ENCODE data around the gene TIMP2. TPM values are rescaled to one million over a fixed set of nuclear protein-coding genes. Genes with fewer than 3 reads are reported as not detected.
A peak's percentile ranks its signal among the peaks of the same experiment; 100 is the strongest.

The TIMP2 gene
- total and polyA plus RNA-seq, 2 of the 4 experiments (the other 2 are of a cell fraction) = 43.9 to 416 TPM

GRCh38 chr17:78882540-78883088, 42.6 kb downstream of the TIMP2 start:
- 88% methylated on average over 5 of the region's 14 CpGs; no CpG with 5 or more reads in 1 of the 2 experiments for WGBS, 2 experiments (ENCODE audit: extremely low coverage in 2 of 2, insufficient read length in 1 of 2)
- no peak for DNase-seq
- Histone ChIP-seq H3K79me1 (ENCODE audit: low read depth in 1 of 2, low read length in 2 of 2) (peaks cover 33 to 88% of the 10 kb centered on the region in 2 experiments), H2AFZ (replicated peaks; ENCODE audit: low read length, poor library complexity) (peak overlapping the region; percentile 84), H3K9me1 (ENCODE audit: insufficient read depth, low read length) (peaks cover 46% of the 10 kb centered on the region), H3K27ac (ENCODE audit: insufficient read depth, low read length) (peak overlapping the region; percentile 86), H2BK5ac (ENCODE audit: low read depth, low read length, poor library complexity, severe bottlenecking) (peak overlapping the region; percentile 99), H2BK120ac (ENCODE audit: low read depth, low read length) (peak overlapping the region; percentile 98), H3K9me3 (ENCODE audit: control insufficient read depth, insufficient read depth, low read length) (no peaks in the 10 kb centered on the region), H2BK20ac (ENCODE audit: low read depth, low read length) (peak overlapping the region; percentile 90), H3K27me3 (ENCODE audit: control insufficient read depth, insufficient read depth, low read length) (no peaks in the 10 kb centered on the region), H3K56ac (ENCODE audit: extremely low read depth, insufficient read depth, low read length) (peak overlapping the region; percentile 86), H4K8ac (ENCODE audit: low read depth in 2 of 2, low read length in 2 of 2) (peak overlapping the region; percentile 77 to 92), H4K5ac (ENCODE audit: low read depth, low read length) (peak overlapping the region; percentile 56), H3K4me2 (ENCODE audit: low read depth, low read length) (no peak overlapping the region), H2AK5ac (ENCODE audit: low read depth, low read length) (peak overlapping the region; percentile 98), H3K4ac (ENCODE audit: low read depth, low read length) (peak overlapping the region; percentile 98), H3K36me3 (ENCODE audit: control insufficient read depth, insufficient read depth, low read length) (peaks cover 6% of the 10 kb centered on the region; the same call in 1 of the 2 replicates), H2AK9ac (replicated peaks; ENCODE audit: low read depth, low read length, poor library complexity) (peak overlapping the region; percentile 100), H3K4me1 (ENCODE audit: control insufficient read depth, insufficient read depth, low read length) (peaks cover 53% of the 10 kb centered on the region), H2BK15ac (ENCODE audit: low read depth, low read length) (peak overlapping the region; percentile 92; the same call in 2 of the 3 replicates), H3K9ac (ENCODE audit: low read depth, low read length) (peak overlapping the region; percentile 24; the same call in 1 of the 2 replicates), H3K14ac (replicated peaks; ENCODE audit: low read depth, low read length) (peak overlapping the region; percentile 83), H3K4me3 (ENCODE audit: insufficient read depth, low read depth, low read length) (no peak overlapping the region), H3K23ac (ENCODE audit: low read depth, low read length) (peak overlapping the region; percentile 97), H4K91ac (ENCODE audit: insufficient read depth, low read depth, low read length) (peak overlapping the region; percentile 98), H4K20me1 (ENCODE audit: insufficient read depth, low read length) (peaks cover 48% of the 10 kb centered on the region), H3K18ac (ENCODE audit: low read depth, low read length) (peak overlapping the region; percentile 22)
- in situ Hi-C loops (cut with MboI; ENCODE audit: low sequenced_read_pairs) (no loop called here), intact Hi-C loops (cut with micrococcal nuclease) (no loop called here), dilution Hi-C loops (cut with HindIII; ENCODE audit: low sequenced_read_pairs, unreplicated experiment) (no loop called here)
- BruUV-seq (replicated peaks) = no TSS peak
- CTCF ChIA-PET = interaction anchor here (1.1 kb wide), 1 partner anchor 89 kb away, joined by 3 read pairs; no protein-coding TSS in a partner anchor
- POLR2A ChIA-PET (ENCODE audit: unreplicated experiment) = no interaction called here
- no peak for ATAC-seq (ENCODE audit: low read depth)
- TF ChIP-seq ELK1 (IDR thresholded peaks at IDR 0.05; ENCODE audit: borderline replicate concordance, low read depth, low read length) = no peak
- no peak for TF ChIP-seq MAZ (IDR thresholded peaks at IDR 0.05; ENCODE audit: borderline replicate concordance, low read depth, low read length)
- TF ChIP-seq RFX5 (IDR thresholded peaks at IDR 0.05; ENCODE audit: low read depth, low read length) = no peak
- no peak for TF ChIP-seq NFE2L2 (IDR thresholded peaks at IDR 0.05; ENCODE audit: low read depth, low read length)
- TF ChIP-seq, protein P1, sequence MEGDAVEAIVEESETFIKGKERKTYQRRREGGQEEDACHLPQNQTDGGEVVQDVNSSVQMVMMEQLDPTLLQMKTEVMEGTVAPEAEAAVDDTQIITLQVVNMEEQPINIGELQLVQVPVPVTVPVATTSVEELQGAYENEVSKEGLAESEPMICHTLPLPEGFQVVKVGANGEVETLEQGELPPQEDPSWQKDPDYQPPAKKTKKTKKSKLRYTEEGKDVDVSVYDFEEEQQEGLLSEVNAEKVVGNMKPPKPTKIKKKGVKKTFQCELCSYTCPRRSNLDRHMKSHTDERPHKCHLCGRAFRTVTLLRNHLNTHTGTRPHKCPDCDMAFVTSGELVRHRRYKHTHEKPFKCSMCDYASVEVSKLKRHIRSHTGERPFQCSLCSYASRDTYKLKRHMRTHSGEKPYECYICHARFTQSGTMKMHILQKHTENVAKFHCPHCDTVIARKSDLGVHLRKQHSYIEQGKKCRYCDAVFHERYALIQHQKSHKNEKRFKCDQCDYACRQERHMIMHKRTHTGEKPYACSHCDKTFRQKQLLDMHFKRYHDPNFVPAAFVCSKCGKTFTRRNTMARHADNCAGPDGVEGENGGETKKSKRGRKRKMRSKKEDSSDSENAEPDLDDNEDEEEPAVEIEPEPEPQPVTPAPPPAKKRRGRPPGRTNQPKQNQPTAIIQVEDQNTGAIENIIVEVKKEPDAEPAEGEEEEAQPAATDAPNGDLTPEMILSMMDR (conservative IDR thresholded peaks at IDR 0.05; ENCODE audit: low read depth, low read length) = no peak
- no peak for TF ChIP-seq BHLHE40 (IDR thresholded peaks at IDR 0.05; ENCODE audit: low read depth, low read length)
- TF ChIP-seq POLR2A (IDR thresholded peaks at IDR 0.05; ENCODE audit: low read depth, low read length) = no peak
- no peak for TF ChIP-seq RCOR1 (IDR thresholded peaks at IDR 0.05; ENCODE audit: insufficient replicate concordance, low read length)
- TF ChIP-seq MXI1 (IDR thresholded peaks at IDR 0.05; ENCODE audit: borderline replicate concordance, low read depth, low read length) = no peak
- no peak for TF ChIP-seq RAD21 (IDR thresholded peaks at IDR 0.05; ENCODE audit: low read length)
- no peak for TF ChIP-seq FOS (IDR thresholded peaks at IDR 0.05; ENCODE audit: low read depth, low read length)
- TF ChIP-seq CHD1 (IDR thresholded peaks at IDR 0.05; ENCODE audit: low read depth, low read length) = no peak
